Ishikawa (cell line): ENCODE results near the gene SPRED2.

ENCODE experiments used
- CEBPB ChIP-seq: IDR thresholded peaks from 2 replicates; pipeline ENCODE4 v1.6.1; 2012
- EP300 ChIP-seq: IDR thresholded peaks from 2 replicates; pipeline ENCODE4 v1.6.1; 2012; ENCODE audit warnings: borderline replicate concordance
- FOXM1 ChIP-seq: IDR thresholded peaks from 2 replicates; pipeline ENCODE4 v1.6.1; 2012; ENCODE audit warnings: low read depth, borderline replicate concordance
- RAD21 ChIP-seq: IDR thresholded peaks from 2 replicates; pipeline ENCODE4 v1.6.1; 2012; ENCODE audit warnings: low read depth
- TAF1 ChIP-seq: IDR thresholded peaks from 2 replicates; pipeline ENCODE4 v1.6.1; 2012; ENCODE audit warnings: low read depth, mild to moderate bottlenecking
- TEAD4 ChIP-seq: IDR thresholded peaks from 2 replicates; pipeline ENCODE4 v1.6.1; 2012
- YY1 ChIP-seq: IDR thresholded peaks from 2 replicates; pipeline ENCODE4 v1.6.1; 2012; ENCODE audit warnings: low read depth
- TF ChIP-seq, protein P1 (sequence below): IDR thresholded peaks from 2 replicates; pipeline ENCODE4 v1.6.1; 2012; ENCODE audit warnings: low read depth, mild to moderate bottlenecking

DNA sequence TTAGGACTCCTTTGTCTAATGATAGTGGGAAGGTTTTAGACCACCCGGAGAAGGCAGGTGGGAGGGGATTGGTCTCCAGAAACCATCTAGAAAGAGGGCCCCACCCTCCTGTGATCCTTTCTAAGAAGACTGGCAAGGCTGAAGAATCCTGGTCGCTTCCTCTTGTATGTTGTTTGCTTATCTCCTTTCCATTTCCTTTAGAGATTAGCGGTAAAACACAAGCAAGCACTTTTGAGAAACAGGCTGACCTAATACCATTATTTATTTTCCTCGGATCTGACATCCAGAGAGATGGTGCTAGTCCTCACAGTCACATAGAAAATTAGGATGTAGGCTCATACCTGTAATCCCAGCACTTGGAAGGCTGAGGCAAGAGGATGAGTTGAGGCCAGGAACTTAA lies 45.2 kb upstream of the SPRED2 start:
- TF ChIP-seq TEAD4 (no peak), TAF1 (no peak), EP300 (no peak), FOXM1 (no peak), RAD21 (no peak), YY1 (no peak), CEBPB (no peak)
- TF ChIP-seq, protein P1, sequence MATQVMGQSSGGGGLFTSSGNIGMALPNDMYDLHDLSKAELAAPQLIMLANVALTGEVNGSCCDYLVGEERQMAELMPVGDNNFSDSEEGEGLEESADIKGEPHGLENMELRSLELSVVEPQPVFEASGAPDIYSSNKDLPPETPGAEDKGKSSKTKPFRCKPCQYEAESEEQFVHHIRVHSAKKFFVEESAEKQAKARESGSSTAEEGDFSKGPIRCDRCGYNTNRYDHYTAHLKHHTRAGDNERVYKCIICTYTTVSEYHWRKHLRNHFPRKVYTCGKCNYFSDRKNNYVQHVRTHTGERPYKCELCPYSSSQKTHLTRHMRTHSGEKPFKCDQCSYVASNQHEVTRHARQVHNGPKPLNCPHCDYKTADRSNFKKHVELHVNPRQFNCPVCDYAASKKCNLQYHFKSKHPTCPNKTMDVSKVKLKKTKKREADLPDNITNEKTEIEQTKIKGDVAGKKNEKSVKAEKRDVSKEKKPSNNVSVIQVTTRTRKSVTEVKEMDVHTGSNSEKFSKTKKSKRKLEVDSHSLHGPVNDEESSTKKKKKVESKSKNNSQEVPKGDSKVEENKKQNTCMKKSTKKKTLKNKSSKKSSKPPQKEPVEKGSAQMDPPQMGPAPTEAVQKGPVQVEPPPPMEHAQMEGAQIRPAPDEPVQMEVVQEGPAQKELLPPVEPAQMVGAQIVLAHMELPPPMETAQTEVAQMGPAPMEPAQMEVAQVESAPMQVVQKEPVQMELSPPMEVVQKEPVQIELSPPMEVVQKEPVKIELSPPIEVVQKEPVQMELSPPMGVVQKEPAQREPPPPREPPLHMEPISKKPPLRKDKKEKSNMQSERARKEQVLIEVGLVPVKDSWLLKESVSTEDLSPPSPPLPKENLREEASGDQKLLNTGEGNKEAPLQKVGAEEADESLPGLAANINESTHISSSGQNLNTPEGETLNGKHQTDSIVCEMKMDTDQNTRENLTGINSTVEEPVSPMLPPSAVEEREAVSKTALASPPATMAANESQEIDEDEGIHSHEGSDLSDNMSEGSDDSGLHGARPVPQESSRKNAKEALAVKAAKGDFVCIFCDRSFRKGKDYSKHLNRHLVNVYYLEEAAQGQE = no peak
